HG03378 (cell line): ENCODE measurements around the gene PIAS2.

Experiments
- ATAC-seq: cut with Tn5 transposase; IDR thresholded peaks from one replicate; pipeline ENCODE4 v1.9.1; 2021; ENCODE audit warnings: mild to moderate bottlenecking, moderate library complexity; ENCODE audit not compliant: unreplicated experiment

The PIAS2 gene

DNA sequence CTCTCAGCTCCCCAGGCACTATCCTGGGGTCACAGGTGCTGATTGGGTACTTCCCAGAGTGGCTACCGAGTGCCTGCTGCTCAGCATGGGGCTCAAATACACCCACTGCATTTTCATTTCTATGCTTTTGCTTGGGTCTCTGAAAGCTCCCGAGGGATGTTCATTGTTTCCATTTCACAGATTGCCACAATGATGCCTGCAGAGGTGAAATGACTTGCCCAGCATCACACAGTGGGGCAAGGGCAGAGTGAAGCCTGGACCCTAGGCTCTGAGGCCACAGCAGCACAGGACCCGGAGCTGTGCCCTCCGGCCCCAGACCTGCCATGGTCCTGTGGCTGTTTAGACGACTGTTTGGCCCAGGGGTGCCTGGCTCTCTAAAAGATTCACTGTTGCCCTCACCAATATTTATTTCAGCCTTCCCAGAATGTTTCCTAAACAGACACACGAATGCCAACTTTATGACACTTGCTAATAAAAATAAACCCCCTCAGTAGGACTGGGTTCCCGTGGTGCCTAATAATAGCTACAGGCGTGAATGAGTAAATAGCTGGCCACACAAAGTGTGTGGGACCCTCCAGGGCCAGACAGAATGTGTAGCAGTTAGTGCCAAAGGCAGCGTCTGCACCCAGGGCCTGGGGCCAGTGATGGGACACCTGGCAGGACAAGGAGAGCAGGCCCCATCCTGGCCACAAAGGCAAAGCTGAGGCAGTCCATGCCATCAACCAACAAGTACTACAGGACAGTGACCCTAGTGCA is 149.0 kb downstream of the PIAS2 start:
- ATAC-seq: no peak

DNA sequence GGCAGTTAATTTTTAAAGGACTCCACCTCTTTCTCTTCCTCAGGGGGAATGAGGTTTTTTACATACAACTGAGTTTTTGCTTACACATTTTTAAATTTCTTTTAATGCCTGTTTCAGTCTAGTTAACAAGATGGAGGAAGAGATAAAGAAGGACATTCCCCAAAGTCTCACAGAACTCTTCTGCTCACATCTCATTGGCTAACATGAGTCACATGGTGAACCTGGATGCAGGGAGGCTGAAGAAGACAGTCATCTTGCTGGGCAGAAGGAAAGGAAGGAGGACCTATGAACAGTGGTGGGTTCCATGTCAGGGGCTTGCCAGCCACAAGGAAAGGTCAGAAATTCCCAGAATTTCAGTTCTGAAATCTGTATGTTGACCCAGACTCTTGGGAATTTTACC is 150.1 kb downstream of the PIAS2 start:
- no peak for ATAC-seq

DNA sequence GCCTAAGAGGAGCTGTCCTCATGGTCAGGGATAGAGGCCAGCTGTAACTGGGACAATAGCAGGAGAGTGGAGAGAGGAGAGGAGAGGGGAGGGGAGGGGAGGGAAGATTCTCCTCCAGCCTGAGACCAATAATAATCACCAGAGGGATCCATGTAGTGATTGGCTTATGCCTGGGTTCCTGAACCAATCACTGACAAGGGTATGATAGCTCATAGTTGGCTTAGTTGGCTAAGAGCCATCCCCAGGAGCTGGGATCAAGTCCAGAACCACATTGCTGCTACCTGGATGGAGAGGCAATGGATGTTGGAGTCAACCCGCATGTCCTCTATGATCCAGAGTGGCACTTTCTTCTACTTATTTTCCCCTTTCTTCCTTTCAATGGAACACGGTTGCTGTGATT is 152.7 kb downstream of the PIAS2 start:
- no peak for ATAC-seq

DNA sequence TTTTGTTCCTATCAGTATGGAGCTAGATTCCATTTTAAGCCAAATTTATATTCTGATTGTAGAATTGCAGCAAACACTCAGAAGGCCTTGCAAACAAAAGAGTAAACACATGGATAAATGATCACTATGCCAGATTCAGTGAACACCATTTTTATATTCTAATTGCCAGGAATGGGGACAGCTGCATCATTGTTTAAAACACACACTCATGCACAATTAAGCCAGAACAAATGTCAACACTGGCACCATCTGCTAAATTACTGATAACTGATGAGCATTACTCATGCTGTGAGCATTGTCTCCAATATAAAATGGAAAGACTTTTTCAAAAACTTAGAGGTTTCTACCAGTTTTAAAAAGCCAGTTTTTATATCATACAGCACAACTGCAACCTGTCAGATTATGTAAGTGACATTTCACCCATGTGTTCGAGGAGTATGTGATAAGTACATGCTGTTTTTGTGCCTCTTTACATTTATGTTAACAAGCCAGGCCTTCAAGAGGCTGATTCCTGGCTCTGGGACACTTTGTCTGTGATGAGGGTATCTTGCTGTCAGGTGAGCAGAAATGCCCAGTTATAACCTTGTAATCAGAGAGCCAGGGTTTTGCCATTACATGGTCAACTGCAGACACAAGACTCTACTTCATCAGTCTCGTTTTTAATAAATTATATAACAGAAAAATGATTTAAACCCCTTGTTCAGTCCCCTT is 156.1 kb downstream of the PIAS2 start:
- ATAC-seq: no peak

DNA sequence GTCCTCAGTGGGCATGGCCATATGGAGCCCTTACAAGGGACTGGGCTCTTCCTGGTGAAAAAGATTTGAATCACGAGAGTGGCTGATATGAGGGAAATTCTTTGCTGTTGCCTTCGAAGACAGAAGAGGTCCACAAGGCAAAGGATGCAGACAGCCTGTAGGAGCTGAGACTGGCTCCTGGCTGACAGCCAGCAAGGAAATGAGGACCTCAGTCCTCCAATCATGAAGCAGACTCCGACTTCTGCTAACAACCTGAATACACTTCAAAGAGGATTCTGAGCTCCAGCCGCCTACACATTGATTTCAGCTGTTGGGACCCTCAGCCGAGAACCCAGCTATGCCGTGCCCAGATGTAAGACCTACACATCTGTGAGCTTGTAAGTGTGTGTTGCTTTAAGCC is 157.4 kb downstream of the PIAS2 start:
- no peak for ATAC-seq

DNA sequence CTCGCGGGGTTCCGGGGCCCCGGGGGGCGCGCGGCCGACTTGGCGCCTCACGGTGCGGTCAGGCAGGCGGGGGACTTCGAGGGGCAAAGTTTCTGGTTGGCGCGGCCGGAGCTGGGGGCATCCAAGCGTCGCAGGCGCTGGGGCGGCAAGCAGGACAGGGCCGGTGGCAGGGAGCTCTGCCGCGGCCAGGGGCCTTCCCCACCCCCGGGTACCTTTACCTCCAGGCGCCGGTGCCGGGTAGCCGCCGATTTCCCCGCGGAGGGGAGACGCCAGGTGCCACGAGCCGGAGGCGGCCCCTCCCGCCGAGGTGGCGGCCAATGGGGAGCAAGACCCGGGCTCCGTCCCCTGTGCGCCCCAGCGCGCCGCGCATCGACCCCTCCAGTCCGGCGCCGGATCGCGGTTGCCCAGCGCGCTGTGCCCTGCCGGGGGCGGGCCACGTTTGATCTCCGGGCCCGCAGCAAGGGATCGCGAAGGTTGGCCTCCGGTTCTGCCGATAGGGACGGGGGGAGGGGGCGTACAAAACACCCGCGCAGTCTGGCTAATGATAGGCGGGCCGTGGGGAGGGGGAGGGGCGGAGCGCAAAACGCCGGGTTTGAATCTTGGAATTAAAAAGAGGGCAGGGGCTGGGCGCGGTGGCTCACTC is 160.6 kb downstream of the PIAS2 start, which contains the start of gene ST8SIA5:
ST8SIA5 (minus strand) TSS at position 495 of the 643 bp plus-strand sequence. CDS start 545 bp downstream, outside the sequence.
- no peak for ATAC-seq

DNA sequence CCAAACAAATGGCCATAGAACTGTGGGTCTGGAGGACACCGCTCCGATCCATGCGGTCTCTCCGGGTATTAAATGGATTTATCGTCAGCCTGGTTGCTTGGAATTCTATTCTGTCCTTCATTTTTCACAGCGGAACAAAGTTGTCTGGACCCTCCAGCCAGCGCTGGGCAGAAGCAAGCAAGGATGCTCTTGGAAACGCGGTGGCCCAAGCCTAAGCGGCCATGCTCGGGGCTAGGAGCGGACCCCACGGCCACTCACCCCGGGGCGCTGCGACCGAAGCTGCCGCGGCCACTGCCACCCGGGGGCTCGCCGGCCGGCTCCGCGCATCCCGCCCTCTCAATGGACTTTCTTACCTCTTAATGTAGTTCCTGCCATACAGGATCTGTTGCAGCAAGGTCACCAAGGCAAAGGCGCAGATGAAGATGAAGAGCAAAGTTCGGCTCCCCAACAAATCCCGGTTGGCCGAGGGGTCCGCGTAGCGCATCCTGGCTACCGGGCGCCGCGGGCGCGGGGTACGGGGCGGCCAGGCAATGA is 161.2 kb downstream of the PIAS2 start:
- no peak for ATAC-seq

DNA sequence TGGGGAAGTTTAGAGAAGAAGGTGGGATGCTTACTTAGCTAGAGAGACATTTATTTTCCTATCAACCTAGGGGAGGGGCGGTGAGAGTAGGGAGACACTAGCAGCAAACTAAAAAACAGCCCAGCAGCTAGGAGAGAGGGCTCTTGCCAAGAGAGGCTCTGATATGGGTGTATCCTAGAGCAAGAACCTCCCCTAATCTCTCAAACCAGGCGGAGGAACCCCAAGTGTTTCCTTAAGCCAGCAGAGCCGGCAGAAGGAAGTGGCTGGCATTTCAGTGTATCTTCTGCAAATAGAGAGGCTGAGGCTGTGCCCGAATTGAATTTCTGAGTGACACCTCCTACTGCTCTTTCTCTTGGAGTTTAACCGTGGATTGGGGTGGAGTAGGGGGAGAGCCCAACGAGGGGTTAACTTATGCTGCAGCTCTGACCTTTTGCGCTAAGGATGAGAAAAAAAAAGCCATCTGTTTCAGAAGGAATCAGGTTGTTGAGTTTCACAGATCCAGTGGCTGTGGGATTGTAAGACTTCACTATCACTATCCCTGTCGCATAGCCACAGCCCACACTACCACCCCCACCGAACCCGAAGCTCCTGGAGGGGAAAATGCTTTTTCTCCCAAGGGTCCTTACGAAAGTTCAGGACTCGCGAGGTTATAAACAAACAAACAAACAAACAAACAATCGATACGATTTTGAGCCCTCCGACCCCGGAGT is 161.8 kb downstream of the PIAS2 start:
- no peak for ATAC-seq

DNA sequence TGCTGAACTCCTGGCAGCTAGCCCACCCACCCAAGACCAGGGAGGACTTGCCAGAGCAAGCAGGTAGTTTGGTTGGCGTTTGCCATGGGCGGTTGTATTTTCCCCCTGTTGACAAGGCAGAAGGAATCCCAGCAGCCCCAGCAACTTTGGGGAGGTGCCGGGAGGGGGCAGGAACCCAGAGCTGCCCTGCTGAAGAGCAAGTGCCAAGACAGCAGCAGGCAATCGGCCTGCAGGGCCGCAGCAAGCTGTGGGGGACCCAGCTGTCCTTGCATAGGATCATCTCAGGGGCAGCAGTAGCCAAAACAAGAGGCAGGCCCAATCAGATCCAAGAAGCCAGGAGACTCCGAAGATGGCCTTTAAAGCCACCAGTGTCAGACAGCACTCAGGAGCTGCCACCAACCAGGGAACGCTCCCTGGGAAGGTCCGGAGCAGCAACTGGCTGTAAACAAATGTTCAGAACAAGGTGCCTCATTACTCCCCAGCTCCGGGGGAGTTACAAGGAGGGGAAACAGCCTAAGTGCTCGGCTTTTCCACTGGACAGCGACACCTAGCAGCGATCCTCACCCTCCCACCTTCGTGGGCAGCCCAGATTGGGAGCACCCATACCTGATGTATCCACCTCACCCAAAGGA is 162.5 kb downstream of the PIAS2 start:
- no peak for ATAC-seq

DNA sequence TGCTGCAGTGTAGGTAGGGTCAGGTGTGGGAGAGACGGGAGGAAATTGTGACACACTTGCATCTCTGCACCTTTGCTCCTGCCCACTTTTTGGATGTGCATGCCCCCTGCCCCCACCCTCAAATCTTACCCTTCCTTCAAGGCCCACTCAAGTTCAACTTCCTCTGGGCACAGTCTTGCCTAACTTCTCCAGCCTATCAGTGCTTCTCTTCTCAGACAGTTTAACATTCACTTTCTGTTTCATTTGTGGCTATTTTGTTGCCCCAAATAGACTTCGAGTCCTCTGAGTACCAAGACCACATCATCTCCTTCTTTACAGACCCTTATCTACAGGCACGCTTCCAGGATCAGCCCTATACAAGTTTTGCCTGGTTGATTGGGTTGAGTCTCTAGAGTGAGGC is 163.1 kb downstream of the PIAS2 start:
- peak; percentile 82 for ATAC-seq
